ENCODE results near the gene KCTD7. TPM values are rescaled to one million over a fixed set of nuclear protein-coding genes. Genes with fewer than 3 reads are reported as not detected.
"Not testable (repeated sequence)": the region's sequence is repeated elsewhere in the genome, so short reads cannot be mapped to it uniquely, and the experiment has no call there.

The KCTD7 gene
- total RNA-seq, 1 experiment from 2014 or later = 3.9 TPM

DNA sequence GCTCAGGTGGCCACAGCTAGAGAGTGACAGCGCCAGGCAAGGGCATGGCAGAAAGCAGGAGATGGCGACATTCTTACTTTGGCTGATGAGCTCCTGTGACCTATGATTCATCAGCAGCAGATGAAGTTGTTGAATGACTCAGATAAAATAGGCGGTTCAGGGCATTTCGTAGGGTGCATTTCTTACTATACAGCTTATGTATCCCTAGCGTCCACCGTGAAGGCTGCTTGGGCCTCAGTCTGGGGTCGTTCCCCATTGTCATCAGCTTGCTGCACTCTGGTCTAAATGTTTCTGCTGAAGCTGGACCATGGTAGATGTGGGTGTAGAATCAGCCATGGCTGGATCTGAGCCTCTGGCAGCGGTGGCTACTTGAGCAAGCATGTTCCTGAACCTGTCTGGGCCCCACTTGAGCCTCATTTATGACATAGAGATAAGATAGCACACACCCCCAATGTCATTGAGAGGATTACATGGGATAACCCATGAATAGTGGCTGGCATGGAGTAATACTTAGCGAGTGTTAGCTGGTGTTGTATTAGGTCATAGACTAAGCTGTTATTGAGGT is 7.4 kb downstream of the KCTD7 start:
- DNase-seq (ENCODE audit: low read depth, low spot score); CTCF ChIA-PET; H3K9me3 ChIP-seq (ENCODE audit: control insufficient read depth in 1 of 2, insufficient read depth in 1 of 2, low read depth in 1 of 2, low read length in 2 of 2); H3K79me2 ChIP-seq (ENCODE audit: insufficient read depth, low read length); BruUV-seq (replicated peaks); RAD21 ChIA-PET (ENCODE audit: low non-redundant PET in 1 of 2, low total read pairs in 2 of 2, uncharacterized antibody in 2 of 2, unreplicated experiment in 2 of 2); H3K9me2 ChIP-seq (ENCODE audit: insufficient read depth); H4K20me1 ChIP-seq (ENCODE audit: insufficient read depth); H2AFZ ChIP-seq (ENCODE audit: low read depth, low read length, poor library complexity, severe bottlenecking); H3K27me3 ChIP-seq (ENCODE audit: insufficient read depth, low read length); intact Hi-C loops (cut with micrococcal nuclease); H3K36me3 ChIP-seq (ENCODE audit: control insufficient read depth in 1 of 2, insufficient read depth in 2 of 2, low read length in 2 of 2); POLR2A ChIA-PET: not testable (repeated sequence)
- peaks cover 2 to 11% of the 10 kb centered on the region in 2 experiments; a peak in 3 of 4 replicates for H3K4me1 ChIP-seq (ENCODE audit: control insufficient read depth in 1 of 2, insufficient read depth in 2 of 2, low read length in 2 of 2)
- peak; percentile 88 for ATAC-seq
- peak overlapping the region; percentile 72 for H3K4me2 ChIP-seq (ENCODE audit: low read length)
- peak overlapping the region; percentile 43 for H3K9ac ChIP-seq (ENCODE audit: low read length)
- H3K27ac ChIP-seq (ENCODE audit: low read depth, low read length) = peak overlapping the region; percentile 42
- peak overlapping the region in 1 of 2 experiments; percentile 23; a peak in 1 of 4 replicates for H3K4me3 ChIP-seq (replicated peaks in 1 of 2; ENCODE audit: low read depth in 1 of 2, low read length in 2 of 2)
- TF ChIP-seq FOSL1 (IDR thresholded peaks at IDR 0.05; ENCODE audit: low read depth) = peak; percentile 39; the same call in 1 of the 2 replicates
- peak; percentile 34; the same call in 1 of the 2 replicates for TF ChIP-seq JUND (IDR thresholded peaks at IDR 0.05)

DNA sequence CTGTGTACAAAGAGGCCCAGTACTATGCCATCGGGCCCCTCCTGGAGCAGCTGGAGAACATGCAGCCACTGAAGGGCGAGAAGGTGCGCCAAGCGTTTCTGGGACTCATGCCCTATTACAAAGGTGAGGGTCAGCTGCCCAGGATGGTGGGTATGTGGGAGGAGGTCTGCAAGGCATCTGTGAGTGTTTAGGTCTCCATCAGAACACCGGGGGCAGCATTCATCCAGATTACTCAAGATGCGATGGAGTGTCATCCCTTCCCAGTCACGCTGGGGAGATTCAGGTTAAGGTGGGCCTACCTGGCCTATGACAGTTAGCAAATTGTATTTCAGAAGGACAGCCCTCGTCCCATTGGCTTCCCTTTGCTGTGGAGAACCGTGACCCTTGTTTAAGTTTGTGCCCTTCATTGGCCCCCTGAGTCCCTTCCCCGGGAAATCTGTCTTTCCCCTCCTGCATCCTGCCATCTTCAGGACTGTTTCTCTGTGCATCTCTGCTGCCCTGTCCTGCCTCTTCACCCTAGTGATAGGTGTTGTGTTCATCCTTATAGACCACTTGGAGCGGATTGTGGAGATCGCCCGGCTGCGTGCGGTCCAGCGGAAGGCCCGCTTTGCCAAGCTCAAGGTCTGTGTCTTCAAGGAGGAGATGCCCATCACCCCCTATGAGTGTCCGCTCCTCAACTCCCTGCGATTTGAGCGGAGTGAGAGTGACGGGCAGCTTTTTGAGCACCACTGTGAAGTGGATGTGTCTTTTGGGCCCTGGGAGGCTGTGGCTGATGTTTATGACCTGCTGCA is 9.8 kb downstream of the KCTD7 start:
- ChIA-PET CTCF (no interaction called here), RAD21 (ENCODE audit: low non-redundant PET in 1 of 2, low total read pairs in 2 of 2, uncharacterized antibody in 2 of 2, unreplicated experiment in 2 of 2) (no interaction called here), POLR2A (no interaction called here)
- BruUV-seq (replicated peaks) = no TSS peak
- Histone ChIP-seq H3K9ac (ENCODE audit: low read length) (no peak overlapping the region), H3K27ac (ENCODE audit: low read depth, low read length) (no peak overlapping the region), H3K9me3 (ENCODE audit: control insufficient read depth in 1 of 2, insufficient read depth in 1 of 2, low read depth in 1 of 2, low read length in 2 of 2) (no peaks in the 10 kb centered on the region), H3K4me1 (ENCODE audit: control insufficient read depth in 1 of 2, insufficient read depth in 2 of 2, low read length in 2 of 2) (peaks cover 2 to 11% of the 10 kb centered on the region in 2 experiments; a peak in 3 of 4 replicates), H3K27me3 (ENCODE audit: insufficient read depth, low read length) (no peaks in the 10 kb centered on the region), H2AFZ (ENCODE audit: low read depth, low read length, poor library complexity, severe bottlenecking) (no peak overlapping the region), H3K79me2 (ENCODE audit: insufficient read depth, low read length) (no peaks in the 10 kb centered on the region), H3K4me2 (ENCODE audit: low read length) (no peak overlapping the region), H3K9me2 (ENCODE audit: insufficient read depth) (no peaks in the 10 kb centered on the region), H4K20me1 (ENCODE audit: insufficient read depth) (no peaks in the 10 kb centered on the region), H3K36me3 (ENCODE audit: control insufficient read depth in 1 of 2, insufficient read depth in 2 of 2, low read length in 2 of 2) (peaks cover 2 to 6% of the 10 kb centered on the region in 2 experiments; a peak in 2 of 4 replicates), H3K4me3 (replicated peaks in 1 of 2; ENCODE audit: low read depth in 1 of 2, low read length in 2 of 2) (no peak overlapping the region)
- DNase-seq (ENCODE audit: low read depth, low spot score) (no peak), ATAC-seq (no peak)
- TF ChIP-seq SRF (IDR thresholded peaks at IDR 0.05; ENCODE audit: low read depth) (no peak), POLR2A (IDR thresholded peaks at IDR 0.05; ENCODE audit: borderline replicate concordance, extremely low read depth, insufficient read depth, insufficient read length) (no peak), EZH2phosphoT487 (IDR thresholded peaks at IDR 0.05; ENCODE audit: borderline replicate concordance) (no peak), CEBPB (IDR thresholded peaks at IDR 0.05; ENCODE audit: low read depth) (no peak), ZNF274 (IDR thresholded peaks at IDR 0.05; ENCODE audit: low read depth, low read length) (no peak), JUND (IDR thresholded peaks at IDR 0.05) (no peak)
- TF ChIP-seq, protein P1, sequence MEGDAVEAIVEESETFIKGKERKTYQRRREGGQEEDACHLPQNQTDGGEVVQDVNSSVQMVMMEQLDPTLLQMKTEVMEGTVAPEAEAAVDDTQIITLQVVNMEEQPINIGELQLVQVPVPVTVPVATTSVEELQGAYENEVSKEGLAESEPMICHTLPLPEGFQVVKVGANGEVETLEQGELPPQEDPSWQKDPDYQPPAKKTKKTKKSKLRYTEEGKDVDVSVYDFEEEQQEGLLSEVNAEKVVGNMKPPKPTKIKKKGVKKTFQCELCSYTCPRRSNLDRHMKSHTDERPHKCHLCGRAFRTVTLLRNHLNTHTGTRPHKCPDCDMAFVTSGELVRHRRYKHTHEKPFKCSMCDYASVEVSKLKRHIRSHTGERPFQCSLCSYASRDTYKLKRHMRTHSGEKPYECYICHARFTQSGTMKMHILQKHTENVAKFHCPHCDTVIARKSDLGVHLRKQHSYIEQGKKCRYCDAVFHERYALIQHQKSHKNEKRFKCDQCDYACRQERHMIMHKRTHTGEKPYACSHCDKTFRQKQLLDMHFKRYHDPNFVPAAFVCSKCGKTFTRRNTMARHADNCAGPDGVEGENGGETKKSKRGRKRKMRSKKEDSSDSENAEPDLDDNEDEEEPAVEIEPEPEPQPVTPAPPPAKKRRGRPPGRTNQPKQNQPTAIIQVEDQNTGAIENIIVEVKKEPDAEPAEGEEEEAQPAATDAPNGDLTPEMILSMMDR (IDR thresholded peaks at IDR 0.05 in 2 of 3, conservative IDR thresholded peaks at IDR 0.05 in 1 of 3; ENCODE audit: borderline replicate concordance in 1 of 3, insufficient read depth in 1 of 3, low read depth in 2 of 3, low read length in 2 of 3) = peak in 1 of 3 experiments; percentile 20; a peak in 2 of 6 replicates
- intact Hi-C loops (cut with micrococcal nuclease) = no loop called here
